Right atrium auricular region (tissue), 2 donors: ENCODE data around the gene FANCC. TPM values are rescaled to one million over a fixed set of nuclear protein-coding genes. Genes with fewer than 3 reads are reported as not detected.

Experiments
- DNase-seq: peaks from one replicate; pipeline ENCODE4 v3.0.0-alpha.2; 2019; ENCODE audit warnings: low spot score
- H3K27ac ChIP-seq, 2 donors: fragments of 200-600 bp; sonication (generic); 1 replicate in 1 of 2; 2 replicates in 1 of 2; pipeline ENCODE4 v1.5.1; 2016 to 2019
- H3K27me3 ChIP-seq, 2 donors: fragments of 200-600 bp; sonication (generic); one replicate each; pipeline versions ENCODE4 v1.5.1 to v1.6.0; 2017 to 2019
- H3K36me3 ChIP-seq: fragments of 200-600 bp; sonication (generic); one replicate; pipeline ENCODE4 v1.5.1; 2016
- H3K4me1 ChIP-seq, 2 donors: fragments of 200-600 bp; sonication (generic); one replicate each; pipeline versions ENCODE4 v1.5.1 to v1.6.0; 2017 to 2019
- H3K4me3 ChIP-seq, 2 donors: fragments of 200-600 bp; sonication (generic); 1 replicate in 1 of 2; 2 replicates in 1 of 2; pipeline ENCODE4 v1.5.1; 2017 to 2019; ENCODE audit warnings: mild to moderate bottlenecking in 1 of 2, moderate library complexity in 1 of 2
- H3K9me3 ChIP-seq, 2 donors: fragments of 200-600 bp; sonication (generic); one replicate each; pipeline ENCODE4 v1.5.1; 2019
- total RNA-seq, 2 donors: library from RNA; depleted of rRNA; stranded (reverse); fragments of >200 nt; gene quantifications; one replicate each; pipeline ENCODE4 v1.1.0, GENCODE V29; 2016
- TF ChIP-seq, protein P1 (sequence below), 2 donors: fragments of 200-600 bp; sonication (generic); IDR thresholded peaks; one replicate each; pipeline ENCODE4 v1.5.1; 2019; ENCODE audit warnings: antibody characterized with exemption in 2 of 2

FANCC gene
- total RNA-seq, 2 donors from 2014 or later = 1.8 to 6.2 TPM

DNA sequence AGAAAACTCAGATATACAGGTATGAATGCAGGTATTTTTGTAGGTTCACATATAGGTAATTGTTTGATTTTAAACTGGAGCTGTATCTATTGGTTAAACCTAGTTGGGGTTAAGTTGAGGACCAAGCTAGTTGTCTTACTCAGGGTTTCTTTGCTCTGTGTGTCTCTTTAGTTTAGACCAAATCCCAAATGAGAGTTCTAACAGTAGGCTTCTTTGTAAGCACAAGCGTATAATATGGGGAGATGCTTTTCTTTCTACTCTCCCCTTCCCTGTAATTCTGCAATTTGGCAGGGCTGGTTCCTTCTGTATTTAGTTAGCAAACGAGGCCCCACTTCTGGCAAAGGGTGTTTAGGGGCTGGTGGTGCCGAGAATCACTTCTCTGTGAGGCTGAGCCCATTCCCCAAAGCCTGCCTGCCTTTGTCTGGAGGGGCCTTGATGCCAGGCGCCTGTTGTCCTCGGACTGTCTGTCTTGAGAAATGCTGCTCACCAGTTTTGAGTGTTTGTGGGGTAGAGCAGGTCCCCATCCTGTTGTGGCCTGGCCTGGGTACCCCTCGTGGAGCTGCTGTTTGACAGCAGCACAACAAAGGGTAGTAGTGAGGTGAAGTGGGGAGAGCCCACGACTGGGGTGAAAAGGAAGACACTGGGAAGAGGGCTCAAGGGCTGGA, 259.3 kb downstream of the FANCC start:
- Histone ChIP-seq H3K36me3 (peaks cover 32% of the 10 kb centered on the region), H3K4me1 (peaks cover 0 to 96% of the 10 kb centered on the region in 2 donors), H3K27ac (peak overlapping the region; percentile 81 to 88), H3K9me3 (no peaks in the 10 kb centered on the region), H3K4me3 (peak overlapping the region; percentile 4 to 32), H3K27me3 (no peaks in the 10 kb centered on the region)
- TF ChIP-seq, protein P1, sequence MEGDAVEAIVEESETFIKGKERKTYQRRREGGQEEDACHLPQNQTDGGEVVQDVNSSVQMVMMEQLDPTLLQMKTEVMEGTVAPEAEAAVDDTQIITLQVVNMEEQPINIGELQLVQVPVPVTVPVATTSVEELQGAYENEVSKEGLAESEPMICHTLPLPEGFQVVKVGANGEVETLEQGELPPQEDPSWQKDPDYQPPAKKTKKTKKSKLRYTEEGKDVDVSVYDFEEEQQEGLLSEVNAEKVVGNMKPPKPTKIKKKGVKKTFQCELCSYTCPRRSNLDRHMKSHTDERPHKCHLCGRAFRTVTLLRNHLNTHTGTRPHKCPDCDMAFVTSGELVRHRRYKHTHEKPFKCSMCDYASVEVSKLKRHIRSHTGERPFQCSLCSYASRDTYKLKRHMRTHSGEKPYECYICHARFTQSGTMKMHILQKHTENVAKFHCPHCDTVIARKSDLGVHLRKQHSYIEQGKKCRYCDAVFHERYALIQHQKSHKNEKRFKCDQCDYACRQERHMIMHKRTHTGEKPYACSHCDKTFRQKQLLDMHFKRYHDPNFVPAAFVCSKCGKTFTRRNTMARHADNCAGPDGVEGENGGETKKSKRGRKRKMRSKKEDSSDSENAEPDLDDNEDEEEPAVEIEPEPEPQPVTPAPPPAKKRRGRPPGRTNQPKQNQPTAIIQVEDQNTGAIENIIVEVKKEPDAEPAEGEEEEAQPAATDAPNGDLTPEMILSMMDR (IDR thresholded peaks at IDR 0.05) = no peak
- DNase-seq = no peak

DNA sequence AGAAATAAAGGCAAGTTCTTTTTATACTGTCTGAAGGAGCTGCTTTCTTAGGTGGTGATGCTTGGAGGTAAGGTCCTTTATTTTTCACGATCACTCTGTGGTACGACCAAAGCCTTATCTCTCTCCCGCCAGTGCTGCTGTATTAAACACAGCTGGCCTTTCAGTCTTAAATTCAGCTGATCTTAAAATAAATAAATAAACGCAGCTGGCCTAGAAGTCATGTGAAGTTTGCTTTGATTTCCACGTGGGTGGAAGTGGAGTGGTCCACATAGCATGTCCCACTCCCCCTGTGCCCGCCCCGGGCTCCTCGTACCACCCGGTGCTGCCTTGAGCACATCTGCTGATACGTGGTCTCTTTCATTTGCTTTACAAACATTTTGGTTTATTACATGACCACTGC, 260.4 kb downstream of the FANCC start:
- H3K4me1 ChIP-seq = peaks cover 0 to 91% of the 10 kb centered on the region in 2 donors
- H3K36me3 ChIP-seq = peaks cover 20% of the 10 kb centered on the region
- peak overlapping the region; percentile 81 to 88 for H3K27ac ChIP-seq
- no peaks in the 10 kb centered on the region for H3K27me3 ChIP-seq
- no peak for DNase-seq
- no peaks in the 10 kb centered on the region for H3K9me3 ChIP-seq
- TF ChIP-seq, protein P1 (IDR thresholded peaks at IDR 0.05) = no peak
- peak overlapping the region in 1 of 2 donors; percentile 32 for H3K4me3 ChIP-seq

DNA sequence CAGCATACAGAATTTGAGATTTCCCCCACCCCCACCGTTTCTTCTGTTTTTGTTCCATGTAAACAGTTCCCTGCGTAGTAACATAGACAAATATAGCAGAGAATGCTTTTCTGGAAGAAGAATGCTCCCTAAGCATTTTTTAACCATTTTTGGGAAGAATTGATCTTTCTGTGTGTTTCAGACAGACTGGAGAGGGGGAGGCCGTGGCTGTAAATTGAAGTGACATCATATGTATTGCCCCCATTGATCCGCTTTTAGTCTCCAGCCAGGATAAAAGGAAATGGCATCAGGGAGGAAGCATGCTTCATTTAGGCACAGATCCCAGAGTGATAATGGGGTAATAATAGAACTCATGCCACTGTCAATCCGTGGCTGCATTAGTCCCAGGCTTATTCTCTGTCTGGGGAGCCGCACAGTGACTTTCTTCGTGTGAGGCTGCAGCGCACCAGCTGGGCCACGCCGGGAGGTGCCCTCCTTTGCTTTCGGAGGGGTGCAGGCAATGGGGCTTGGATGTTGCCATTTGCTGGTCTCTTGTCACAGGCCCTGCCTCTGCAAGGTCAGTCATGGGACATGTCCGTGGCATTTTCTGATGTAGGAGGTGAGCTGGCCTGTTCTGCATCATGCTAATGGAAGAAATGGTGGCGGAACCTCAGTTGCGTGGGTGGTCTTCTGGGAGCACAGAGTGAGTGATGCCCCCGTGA, 261.5 kb downstream of the FANCC start:
- H3K4me1 ChIP-seq = peaks cover 0 to 82% of the 10 kb centered on the region in 2 donors
- peak overlapping the region; percentile 81 to 88 for H3K27ac ChIP-seq
- no peaks in the 10 kb centered on the region for H3K9me3 ChIP-seq
- TF ChIP-seq, protein P1 (IDR thresholded peaks at IDR 0.05) = no peak
- no peaks in the 10 kb centered on the region for H3K27me3 ChIP-seq
- no peak for DNase-seq
- H3K4me3 ChIP-seq = peak overlapping the region; percentile 4 to 32
- H3K36me3 ChIP-seq = peaks cover 12% of the 10 kb centered on the region

DNA sequence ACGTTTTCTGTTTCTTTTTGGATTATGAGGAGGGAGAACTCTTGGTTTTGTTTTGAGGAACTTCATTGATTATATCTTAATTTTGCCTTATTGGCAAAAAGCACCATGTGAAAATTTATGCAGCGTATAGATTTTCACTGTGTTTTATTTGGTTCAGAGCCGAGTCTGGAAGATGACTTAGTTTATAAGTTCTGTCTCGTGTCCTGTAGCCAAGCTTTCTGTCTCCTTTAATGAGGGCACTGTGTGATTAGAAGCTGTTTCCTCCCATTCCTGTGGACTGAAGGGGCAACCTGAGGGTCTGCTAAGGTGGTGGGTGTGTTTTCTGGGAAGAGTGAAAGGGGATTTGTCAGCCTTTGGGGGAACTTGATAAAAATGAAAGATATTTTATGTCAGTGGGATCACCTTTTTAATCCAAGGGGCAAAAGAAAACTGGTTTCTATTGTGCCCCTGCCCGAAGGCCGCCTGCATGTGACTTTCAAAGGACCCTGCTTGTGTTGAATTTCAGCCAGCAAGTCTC, 262.1 kb downstream of the FANCC start:
- Histone ChIP-seq H3K9me3 (no peaks in the 10 kb centered on the region), H3K27ac (peak overlapping the region; percentile 81 to 88), H3K4me3 (peak overlapping the region in 1 of 2 donors; percentile 32), H3K4me1 (peaks cover 0 to 81% of the 10 kb centered on the region in 2 donors), H3K36me3 (peaks cover 6% of the 10 kb centered on the region), H3K27me3 (no peaks in the 10 kb centered on the region)
- DNase-seq = no peak
- TF ChIP-seq, protein P1 (IDR thresholded peaks at IDR 0.05) = no peak

DNA sequence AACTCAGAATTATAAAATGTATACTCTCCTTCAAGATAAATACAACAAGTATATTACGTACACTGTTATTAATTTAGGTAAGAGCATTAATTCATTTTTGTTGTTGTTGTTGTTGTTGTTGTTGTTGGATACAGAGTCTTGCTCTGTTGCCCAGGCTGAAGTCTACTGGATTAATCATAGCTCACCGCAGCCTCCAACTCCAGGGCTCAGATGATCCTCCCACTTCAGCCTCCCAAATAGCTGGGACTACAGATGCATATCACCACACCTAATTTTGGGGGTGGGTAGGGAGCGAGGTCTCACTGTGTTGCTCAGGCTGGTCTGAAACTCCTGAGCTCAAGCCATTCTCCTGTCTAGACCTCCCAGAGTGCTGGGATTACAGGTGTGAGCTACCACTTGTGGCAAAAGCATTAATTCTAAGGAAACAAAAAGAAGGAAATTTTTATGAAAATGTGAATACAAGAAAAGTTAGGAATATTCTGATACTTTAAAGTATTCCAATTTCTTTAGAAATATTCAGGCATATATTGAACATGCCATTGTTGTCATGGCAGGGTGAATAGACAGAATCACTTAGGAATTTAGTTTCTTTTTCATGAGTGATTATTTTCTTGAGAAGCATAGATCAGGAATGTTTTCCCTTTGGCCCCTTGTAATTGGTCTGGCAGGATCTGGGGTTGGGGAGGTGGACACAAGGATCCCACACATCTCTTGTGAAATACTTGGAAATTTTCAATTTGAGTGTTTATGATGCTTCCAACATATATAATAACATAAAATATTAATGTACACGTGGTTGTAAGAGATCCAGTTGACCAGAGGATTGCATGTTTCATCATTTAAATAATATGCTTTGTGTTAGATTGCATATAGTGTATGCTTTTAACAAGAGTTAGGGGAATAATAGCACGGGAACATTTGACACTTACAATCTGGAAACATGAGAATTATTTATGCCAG, 263.6 kb downstream of the FANCC start:
- H3K9me3 ChIP-seq = no peaks in the 10 kb centered on the region
- TF ChIP-seq, protein P1 (IDR thresholded peaks at IDR 0.05) = no peak
- no peak overlapping the region for H3K4me3 ChIP-seq
- H3K27me3 ChIP-seq = no peaks in the 10 kb centered on the region
- no peak for DNase-seq
- H3K27ac ChIP-seq = peak overlapping the region; percentile 81 to 88
- peaks cover 0 to 75% of the 10 kb centered on the region in 2 donors for H3K4me1 ChIP-seq
- H3K36me3 ChIP-seq = peaks cover 6% of the 10 kb centered on the region
